H1 (cell line): ENCODE data around the gene GLRX5. TPM values are rescaled to one million over a fixed set of nuclear protein-coding genes. Genes with fewer than 3 reads are reported as not detected.

Experiments
- ATF3 ChIP-seq: IDR thresholded peaks from 2 replicates; pipeline ENCODE4 v1.6.1; 2011; ENCODE audit warnings: low read depth, mild to moderate bottlenecking, low read length; ENCODE audit not compliant: insufficient read depth
- polyA plus RNA-seq, 7 experiments: library from polyadenylated mRNA; depleted of rRNA in 3 of 7; stranded (reverse) in 5 of 7; unstranded in 2 of 7; fragments of >200 nt in 5 of 7; fragments of 200-250 nt in 2 of 7; gene quantifications; 1 replicate in 5 of 7; 2 replicates in 1 of 7; 4 replicates in 1 of 7; pipeline versions ENCODE4 v1.2.1 to v1.2.3, GENCODE V29; 2011 to 2013; ENCODE audit warnings: missing spikeins in 2 of 7, mixed read lengths in 2 of 7
- total RNA-seq: library from RNA; stranded (reverse); fragmentation: NEBNext Ultra II Directional; extraction: Animal tissue kit (Norgen Biotek cat#: 25700); gene quantifications from 2 replicates; pipeline ENCODE4 v1.2.1, GENCODE V29; 2021

The GLRX5 gene
- total and polyA plus RNA-seq, 2 of the 8 experiments (the other 6 are each of a cell fraction or from before 2014, with no cell fraction given) = 70.1 to 88.8 TPM

DNA sequence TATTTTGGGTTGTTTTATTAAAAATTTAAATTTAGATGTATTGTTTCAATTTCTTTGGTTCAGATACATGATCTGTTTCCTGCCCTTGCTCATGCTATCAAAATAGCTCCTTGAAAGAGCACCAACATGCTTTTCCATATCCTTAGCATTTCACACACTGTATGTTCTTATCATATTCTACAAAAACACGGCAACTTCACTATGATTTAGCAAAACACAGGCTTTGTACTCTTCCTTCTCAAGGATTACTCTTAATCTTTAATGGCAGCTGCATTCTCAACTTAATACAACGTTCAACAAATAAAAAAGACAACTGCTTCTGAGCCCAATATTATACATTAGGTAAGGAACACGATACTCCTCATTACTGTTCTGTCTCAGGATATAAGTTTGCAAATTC is 2.9 kb upstream of the GLRX5 start (continued):
- TF ChIP-seq ATF3 = no peak
